Effector memory CD4-positive, alpha-beta T cell (primary cell): ENCODE measurements around the gene ENTREP1.

ENCODE experiments used
- DNase-seq, 3 donors: peaks; one replicate each; pipeline ENCODE4 v3.0.0-alpha.2; 2020
- H3K27ac ChIP-seq: 2 replicates; pipeline ENCODE4 v1.7.0; 2013; ENCODE audit warnings: mild to moderate bottlenecking, low read length, moderate library complexity; ENCODE audit not compliant: insufficient read depth, poor library complexity, severe bottlenecking
- H3K27me3 ChIP-seq: replicated peaks from 2 replicates; pipeline ENCODE4 v1.7.0; 2013; ENCODE audit warnings: mild to moderate bottlenecking, low read length; ENCODE audit not compliant: insufficient read depth, control insufficient read depth, poor library complexity, severe bottlenecking
- H3K36me3 ChIP-seq: 2 replicates; pipeline ENCODE4 v1.7.0; 2013; ENCODE audit warnings: mild to moderate bottlenecking, low read length, moderate library complexity; ENCODE audit not compliant: control insufficient read depth, insufficient read depth
- H3K4me1 ChIP-seq: 2 replicates; pipeline ENCODE4 v1.7.0; 2013; ENCODE audit warnings: low read length, mild to moderate bottlenecking; ENCODE audit not compliant: control insufficient read depth, insufficient read depth, poor library complexity, severe bottlenecking
- H3K4me3 ChIP-seq: 2 replicates; pipeline ENCODE4 v1.7.0; 2013; ENCODE audit warnings: low read length, low read depth, mild to moderate bottlenecking; ENCODE audit not compliant: insufficient read depth, poor library complexity, severe bottlenecking
- H3K9me3 ChIP-seq: 2 replicates; pipeline ENCODE4 v1.7.0; 2013; ENCODE audit warnings: mild to moderate bottlenecking, low read length, moderate library complexity; ENCODE audit not compliant: control insufficient read depth

Gene ENTREP1

DNA sequence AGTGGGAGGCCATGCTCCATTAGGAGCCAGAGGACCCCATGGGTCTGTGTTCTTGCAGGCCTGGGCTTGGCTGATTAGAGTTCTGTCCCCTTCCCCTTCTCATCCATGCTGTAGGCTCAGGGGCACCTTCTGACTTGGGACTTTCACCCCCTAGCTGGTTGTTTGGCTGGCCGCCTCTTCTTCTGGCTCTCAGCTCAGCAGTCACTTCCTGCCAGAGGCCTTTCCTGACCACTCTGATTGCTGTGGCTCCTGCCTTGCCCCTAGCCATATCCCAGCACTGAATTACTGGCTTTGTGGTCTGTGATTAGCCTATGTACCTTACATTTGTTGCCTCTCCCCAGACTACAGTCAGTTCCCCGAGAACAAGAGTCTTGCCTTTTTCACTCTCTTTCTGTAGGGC, 14.6 kb downstream of the ENTREP1 start:
- H3K9me3 ChIP-seq, result no peaks in the 10 kb centered on the region
- H3K4me1 ChIP-seq, result no peaks in the 10 kb centered on the region
- H3K27me3 ChIP-seq, result no peaks in the 10 kb centered on the region
- no peak overlapping the region for H3K4me3 ChIP-seq
- H3K36me3 ChIP-seq, result no peaks in the 10 kb centered on the region
- no peak overlapping the region for H3K27ac ChIP-seq
- no peak for DNase-seq

DNA sequence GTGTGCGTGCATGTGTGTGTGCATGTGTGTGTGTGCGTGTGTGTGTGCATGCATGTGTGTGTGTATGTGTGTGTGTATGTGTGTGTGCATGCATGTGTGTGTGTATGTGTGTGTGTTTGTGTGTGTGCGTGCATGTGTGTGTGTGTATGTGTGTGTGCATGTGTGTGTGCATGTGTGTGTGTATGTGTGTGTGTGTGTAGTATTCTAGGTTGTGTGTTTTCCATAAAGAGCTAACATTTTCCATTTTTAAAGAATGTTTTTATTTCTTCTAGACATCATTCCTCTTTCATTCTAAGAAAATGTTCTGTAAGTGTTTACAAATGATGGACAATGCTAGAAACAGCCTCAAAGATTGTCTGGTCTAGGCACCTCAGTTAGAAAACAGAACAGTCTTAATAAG, 15.6 kb downstream of the ENTREP1 start:
- Histone ChIP-seq H3K4me3 (no peak overlapping the region), H3K4me1 (no peaks in the 10 kb centered on the region), H3K36me3 (no peaks in the 10 kb centered on the region), H3K27ac (no peak overlapping the region), H3K9me3 (no peaks in the 10 kb centered on the region), H3K27me3 (no peaks in the 10 kb centered on the region)
- no peak for DNase-seq

DNA sequence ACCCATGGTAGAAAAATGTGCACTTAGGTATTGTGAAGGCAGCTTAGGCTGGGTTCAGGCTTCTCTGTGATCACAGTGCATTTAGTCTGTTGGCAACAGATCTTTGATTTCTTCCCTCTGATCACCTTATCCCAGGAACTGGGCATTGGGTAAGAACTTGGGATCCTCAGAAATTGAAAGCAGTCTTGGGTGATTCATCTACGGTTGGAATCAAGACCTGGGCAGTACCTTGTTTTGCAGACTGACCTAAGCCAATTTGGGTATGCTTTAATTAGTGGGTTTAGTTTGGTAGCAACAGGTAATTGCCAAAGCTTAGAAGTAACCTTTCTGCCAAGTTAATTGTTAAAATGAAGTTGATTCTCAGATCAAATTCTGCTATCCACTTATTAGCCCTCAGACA, 17.8 kb downstream of the ENTREP1 start:
- Histone ChIP-seq H3K4me1 (no peaks in the 10 kb centered on the region), H3K9me3 (no peaks in the 10 kb centered on the region), H3K27me3 (no peaks in the 10 kb centered on the region), H3K27ac (no peak overlapping the region), H3K4me3 (no peak overlapping the region), H3K36me3 (no peaks in the 10 kb centered on the region)
- DNase-seq, result no peak

DNA sequence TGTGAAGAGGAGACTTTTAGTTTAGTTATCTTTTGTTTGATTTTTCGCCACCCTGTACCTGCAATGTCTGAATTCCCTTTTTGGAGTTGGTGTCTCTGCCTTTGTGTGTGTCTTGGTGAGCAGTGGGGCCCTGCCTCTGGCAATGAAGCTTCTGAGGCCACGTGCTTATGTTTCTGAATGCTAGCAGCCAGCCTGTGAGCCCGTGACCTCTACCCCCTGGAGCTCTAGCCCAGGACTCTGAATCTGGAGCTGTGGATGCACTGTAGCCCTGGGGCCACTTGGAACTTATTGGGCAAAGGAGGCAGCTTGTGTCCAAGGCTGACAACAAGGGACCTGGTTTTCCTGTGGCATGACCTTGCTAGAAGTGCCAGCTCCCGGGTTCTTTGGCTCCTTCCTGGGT, 19.4 kb downstream of the ENTREP1 start:
- Histone ChIP-seq H3K36me3 (no peaks in the 10 kb centered on the region), H3K4me3 (no peak overlapping the region), H3K27me3 (no peaks in the 10 kb centered on the region), H3K9me3 (no peaks in the 10 kb centered on the region), H3K27ac (no peak overlapping the region), H3K4me1 (no peaks in the 10 kb centered on the region)
- no peak for DNase-seq

DNA sequence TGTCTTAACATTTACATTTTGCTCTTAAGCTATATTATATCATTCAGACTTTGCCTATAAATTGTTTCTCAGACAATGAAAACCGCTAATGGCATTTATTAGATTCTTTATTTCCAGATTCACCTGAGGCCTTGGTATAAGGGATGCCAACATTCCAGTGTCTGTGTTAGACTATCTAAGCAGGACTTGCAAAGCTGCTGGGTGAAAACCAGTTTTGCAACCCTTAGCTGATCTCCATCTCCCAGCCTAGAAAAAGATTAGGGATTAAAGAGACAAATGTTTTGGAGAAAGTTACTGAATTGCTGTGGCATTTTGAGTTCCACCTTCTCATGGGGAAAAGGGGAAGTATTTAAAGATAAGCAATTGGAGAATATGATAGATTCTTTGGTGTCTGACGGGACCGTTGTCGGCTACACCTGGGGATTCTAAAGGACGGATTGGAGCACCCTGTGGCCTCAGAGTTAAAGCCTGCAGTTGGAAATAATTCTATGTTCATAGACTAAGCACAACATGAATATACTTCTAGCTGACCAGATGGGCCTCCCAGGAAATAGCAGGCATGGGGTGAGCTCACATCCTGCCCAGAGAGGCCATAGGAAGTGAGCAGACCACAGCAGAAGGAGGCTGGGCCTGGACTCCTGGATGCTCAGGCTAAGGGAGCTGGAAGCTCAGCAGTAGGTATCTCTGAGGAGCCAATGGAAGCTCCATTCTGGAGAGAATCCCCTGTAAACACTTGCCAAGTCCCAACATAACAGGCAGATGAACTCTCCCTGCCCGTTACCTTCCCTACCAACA, 21.8 kb downstream of the ENTREP1 start:
- Histone ChIP-seq H3K36me3 (no peaks in the 10 kb centered on the region), H3K4me3 (no peak overlapping the region), H3K9me3 (no peaks in the 10 kb centered on the region), H3K27ac (no peak overlapping the region), H3K27me3 (no peaks in the 10 kb centered on the region), H3K4me1 (no peaks in the 10 kb centered on the region)
- no peak for DNase-seq

DNA sequence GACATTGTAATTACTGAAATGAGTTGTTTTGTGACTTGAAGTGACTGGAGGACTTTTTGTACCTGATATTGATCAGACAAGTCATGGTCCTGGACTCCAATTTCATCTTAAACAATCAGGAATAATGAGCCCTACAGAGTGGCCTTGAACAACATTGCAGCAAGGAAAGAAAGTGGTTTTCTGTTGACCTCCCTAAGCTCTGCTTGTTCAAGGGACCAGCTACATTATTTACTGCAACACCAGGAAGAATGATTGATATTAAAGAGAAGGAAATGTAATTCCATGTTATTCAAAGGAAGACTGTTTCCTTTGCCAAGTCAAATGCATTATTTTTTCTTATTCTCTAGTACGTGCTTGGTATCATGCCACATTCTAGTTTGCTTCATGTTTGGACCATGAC, 22.6 kb downstream of the ENTREP1 start:
- no peak overlapping the region for H3K27ac ChIP-seq

DNA sequence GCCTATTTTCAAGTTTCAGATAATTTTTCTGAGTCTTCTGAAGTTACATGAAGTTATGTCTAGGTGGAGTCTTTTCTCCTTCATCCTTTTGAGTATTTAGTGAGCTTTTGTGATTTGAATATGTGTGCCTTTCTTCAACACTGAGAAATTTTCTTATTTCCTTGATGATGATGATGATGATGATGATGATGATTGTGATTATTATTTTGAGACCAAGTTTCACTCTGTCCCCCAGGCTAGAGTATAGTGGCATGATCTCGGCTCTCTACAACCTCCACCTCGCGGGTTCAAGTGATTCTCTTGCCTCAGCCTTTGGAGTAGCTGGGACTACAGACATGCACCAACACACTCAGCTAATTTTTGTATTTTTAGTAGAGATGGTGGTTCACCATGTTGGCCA, 26.2 kb downstream of the ENTREP1 start:
- no peak overlapping the region for H3K27ac ChIP-seq
- H3K4me3 ChIP-seq, result no peak overlapping the region
- H3K9me3 ChIP-seq, result no peaks in the 10 kb centered on the region
- H3K4me1 ChIP-seq, result no peaks in the 10 kb centered on the region
- no peaks in the 10 kb centered on the region for H3K27me3 ChIP-seq
- H3K36me3 ChIP-seq, result no peaks in the 10 kb centered on the region
- no peak for DNase-seq

More for the DNA sequence above, 22.6 kb downstream of the ENTREP1 start:
- Histone ChIP-seq H3K27me3 (no peaks in the 10 kb centered on the region), H3K9me3 (no peaks in the 10 kb centered on the region), H3K4me1 (no peaks in the 10 kb centered on the region), H3K4me3 (no peak overlapping the region), H3K36me3 (no peaks in the 10 kb centered on the region)
- no peak for DNase-seq

DNA sequence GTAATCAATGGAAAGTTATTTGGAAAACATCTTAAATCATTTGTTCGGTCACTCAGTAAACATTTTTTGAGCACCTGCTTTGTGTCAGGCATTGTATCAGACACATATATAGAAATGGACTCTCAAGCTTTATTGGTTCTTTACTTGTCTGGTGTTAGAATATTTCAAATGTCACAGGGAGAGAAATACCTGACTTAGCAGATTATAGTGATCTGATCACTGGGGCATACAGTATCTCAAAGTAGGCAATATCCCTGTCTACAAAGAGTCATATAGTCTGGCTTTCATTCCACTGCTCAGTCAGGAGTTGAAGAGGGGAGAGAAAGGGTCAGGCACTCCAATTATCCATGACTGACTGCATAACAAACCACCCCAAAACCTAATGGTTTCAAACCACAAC, 30.2 kb downstream of the ENTREP1 start:
- Histone ChIP-seq H3K9me3 (no peaks in the 10 kb centered on the region), H3K4me1 (no peaks in the 10 kb centered on the region), H3K4me3 (no peak overlapping the region), H3K27me3 (no peaks in the 10 kb centered on the region), H3K27ac (no peak overlapping the region), H3K36me3 (no peaks in the 10 kb centered on the region)
- no peak for DNase-seq

DNA sequence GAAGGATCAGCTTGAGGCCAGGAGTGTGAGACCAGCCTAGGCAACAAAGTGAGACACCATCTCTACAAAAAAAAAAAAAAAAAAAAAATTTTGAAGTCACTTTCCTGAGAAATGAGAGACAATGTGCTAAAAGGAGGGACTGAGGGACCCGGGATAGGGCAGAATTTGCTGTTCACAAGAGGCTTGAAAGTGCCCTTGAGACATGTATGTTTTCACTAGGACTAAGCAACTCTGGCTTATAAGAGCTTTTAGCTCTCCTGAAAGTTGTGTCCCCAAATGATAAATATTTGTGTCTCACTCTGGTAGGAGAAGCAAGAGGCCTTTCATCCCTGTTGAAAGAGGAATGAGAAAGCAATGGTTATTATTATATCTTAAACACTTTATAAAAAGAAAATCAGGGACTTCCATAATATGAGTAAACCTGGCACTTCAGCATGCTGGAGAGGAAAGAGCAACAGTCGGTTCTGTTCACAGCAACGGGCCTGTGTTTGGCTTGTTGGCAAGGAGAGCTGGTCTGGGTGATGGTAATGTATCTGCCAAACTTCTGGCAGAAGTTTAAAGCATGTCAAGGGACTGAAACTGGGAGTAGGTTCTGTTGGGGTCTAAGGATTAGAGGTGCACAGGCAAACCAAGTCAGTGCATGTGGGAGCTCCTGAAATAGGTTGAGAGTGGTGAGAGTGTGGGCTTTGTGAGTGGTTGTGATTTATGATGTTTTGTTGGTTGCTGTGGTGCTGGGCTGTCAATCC, 32.2 kb downstream of the ENTREP1 start:
- H3K4me3 ChIP-seq, result no peak overlapping the region
- H3K27me3 ChIP-seq, result no peaks in the 10 kb centered on the region
- H3K36me3 ChIP-seq, result no peaks in the 10 kb centered on the region
- H3K9me3 ChIP-seq, result no peaks in the 10 kb centered on the region
- DNase-seq, result no peak
- no peak overlapping the region for H3K27ac ChIP-seq
- H3K4me1 ChIP-seq, result no peaks in the 10 kb centered on the region

DNA sequence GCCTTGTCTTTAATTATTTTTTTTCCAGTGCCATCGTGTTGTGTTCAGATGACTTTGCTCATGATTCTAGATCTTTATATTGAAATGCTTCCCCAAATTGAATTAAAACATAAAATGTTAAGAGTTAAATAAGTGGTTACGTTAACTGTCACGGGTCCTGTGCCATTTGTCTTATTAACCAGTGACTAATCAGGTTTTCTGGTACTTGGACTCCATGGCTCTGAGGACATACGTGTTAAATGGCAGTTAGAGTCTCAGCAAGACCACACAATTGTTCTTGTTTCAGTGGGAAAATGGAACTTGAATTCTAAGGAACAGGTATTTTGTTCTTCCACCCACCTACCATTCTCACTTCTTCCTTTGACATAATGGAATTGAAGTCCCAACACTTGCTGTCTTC, 32.8 kb downstream of the ENTREP1 start:
- no peaks in the 10 kb centered on the region for H3K4me1 ChIP-seq
- no peak for DNase-seq

More for the DNA sequence above, 32.8 kb downstream of the ENTREP1 start:
- no peak overlapping the region for H3K27ac ChIP-seq
- H3K36me3 ChIP-seq, result no peaks in the 10 kb centered on the region
- H3K4me3 ChIP-seq, result no peak overlapping the region
- H3K9me3 ChIP-seq, result no peaks in the 10 kb centered on the region
- no peaks in the 10 kb centered on the region for H3K27me3 ChIP-seq
